Fibroblast of the aortic adventitia (primary cell): ENCODE measurements around the gene TTLL12. TPM values are rescaled to one million over a fixed set of nuclear protein-coding genes. Genes with fewer than 3 reads are reported as not detected.

Experiments used
- DNase-seq: peaks from one replicate; pipeline ENCODE4 v3.0.0-alpha.2; 2010; ENCODE audit warnings: low read depth
- H3K4me3 ChIP-seq: 2 replicates; pipeline ENCODE4 v1.5.1; 2011; ENCODE audit warnings: low read depth, mild to moderate bottlenecking, control low read depth, low read length, moderate library complexity
- CTCF ChIP-seq: IDR thresholded peaks from 2 replicates; pipeline ENCODE4 v1.5.1; 2011; ENCODE audit warnings: mild to moderate bottlenecking, low read length, control low read depth, inconsistent platforms; ENCODE audit not compliant: insufficient read depth
- total RNA-seq: library from RNA; depleted of rRNA; stranded (reverse); fragments of >200 nt; gene quantifications from 2 replicates; pipeline ENCODE4 v1.2.3, GENCODE V29; 2012; ENCODE audit warnings: low replicate concordance

Gene TTLL12
- total RNA-seq, 1 donor: 40.5 TPM

DNA sequence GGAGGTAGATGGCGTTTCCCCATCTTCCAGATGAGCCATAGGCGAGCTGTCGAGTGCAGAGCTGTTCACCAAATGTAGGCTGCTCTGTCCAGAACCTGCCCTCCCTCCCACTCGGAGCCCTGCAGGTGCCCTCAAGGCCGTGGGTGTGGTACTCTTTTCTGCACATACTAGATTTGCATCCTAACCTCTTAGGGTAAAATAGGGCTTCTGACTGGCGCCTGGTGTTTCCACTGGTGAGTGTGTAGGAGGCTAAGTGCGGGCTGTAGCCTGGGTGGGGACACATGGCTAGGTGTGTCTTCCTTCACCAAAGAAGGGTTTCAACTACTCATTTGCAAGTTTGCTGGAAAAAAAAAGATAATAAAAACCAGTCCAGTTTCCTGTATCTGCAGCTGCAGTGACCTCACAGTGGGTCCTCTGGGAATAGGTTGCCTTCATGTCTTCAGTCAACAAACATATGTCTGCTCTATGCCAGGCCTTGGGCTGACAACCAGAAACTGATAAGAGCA is 67.9 kb downstream of the TTLL12 start:
- no peak for TF ChIP-seq CTCF
- peak; percentile 15 for DNase-seq
- no peak overlapping the region for H3K4me3 ChIP-seq

DNA sequence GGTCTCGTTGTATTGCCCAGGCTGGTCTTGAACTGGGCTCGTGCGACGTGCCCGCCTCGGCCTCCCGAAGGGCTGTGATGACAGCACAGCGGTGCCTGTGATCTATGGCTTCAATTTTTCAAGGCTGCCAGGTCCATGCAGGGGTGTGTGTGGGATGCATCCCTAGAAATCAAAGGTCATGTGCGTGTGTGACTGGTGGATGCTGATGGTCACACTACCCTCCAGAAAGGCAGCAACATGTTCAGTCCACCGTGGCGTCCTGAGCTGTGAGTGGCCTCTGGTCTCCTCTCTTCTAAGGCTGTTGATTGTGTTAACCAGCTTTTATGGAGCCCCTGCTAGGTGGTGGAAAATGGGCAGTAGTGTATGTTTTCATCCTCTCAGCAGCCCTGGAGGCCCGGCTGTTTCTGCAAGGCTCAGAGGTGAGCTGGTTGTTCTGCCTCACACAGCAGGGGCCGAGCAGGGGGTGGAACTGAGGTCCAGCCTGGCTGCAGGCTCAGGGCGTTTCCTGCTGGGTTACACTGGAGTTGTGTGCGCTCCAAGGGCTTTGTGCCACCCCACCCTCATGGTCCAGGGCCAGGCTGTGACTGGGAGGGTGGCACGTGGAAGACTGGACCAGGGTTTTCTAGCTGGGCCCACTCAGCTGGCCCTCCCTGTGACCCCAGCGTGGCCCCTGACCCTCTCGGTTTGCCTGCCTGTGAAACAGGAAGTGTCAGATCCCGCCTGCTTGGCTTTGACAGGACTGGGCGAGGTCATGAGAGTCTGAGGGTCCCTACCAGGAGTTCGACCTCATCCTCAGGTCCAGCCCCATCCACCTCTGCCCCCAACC is 68.7 kb downstream of the TTLL12 start:
- no peak overlapping the region for H3K4me3 ChIP-seq
- DNase-seq: no peak
- no peak for TF ChIP-seq CTCF

- H3K4me3 ChIP-seq: no peak overlapping the region
- DNase-seq: no peak
- TF ChIP-seq CTCF: no peak
These were observed 70.0 kb downstream of the TTLL12 start for GRCh38 chr22:43116932-43117331.

Other genes starting within 250 kb of the TTLL12 start
- gene PACSIN2, start 172.0 kb downstream of the TTLL12 start, total RNA-seq: 35.2 and 48.3 TPM in 2 replicates
- gene TTLL1, start 97.7 kb downstream of the TTLL12 start, total RNA-seq: 9.4 and 23.1 TPM in 2 replicates
- gene BIK, start 76.4 kb downstream of the TTLL12 start, total RNA-seq: not detected in 2 replicates
- 12.2 and 42.8 TPM in 2 replicates for gene MCAT, start 43.7 kb downstream of the TTLL12 start, total RNA-seq
- gene TSPO, start 35.6 kb downstream of the TTLL12 start, total RNA-seq: 129 and 222 TPM in 2 replicates
- gene SCUBE1, start 156.2 kb upstream of the TTLL12 start, total RNA-seq: not detected in 2 replicates
- gene MPPED1, start 224.9 kb upstream of the TTLL12 start, total RNA-seq: not detected in 2 replicates